HG03558 (cell line): ENCODE results near the gene PGD.
"Not testable (repeated sequence)": the region's sequence is repeated elsewhere in the genome, so short reads cannot be mapped to it uniquely, and the experiment has no call there.

ENCODE experiments used
- ATAC-seq: cut with Tn5 transposase; IDR thresholded peaks from one replicate; pipeline ENCODE4 v1.9.1; 2021; ENCODE audit warnings: moderate number of reproducible peaks; ENCODE audit not compliant: unreplicated experiment; ENCODE audit errors: extremely low read depth

Gene PGD

DNA sequence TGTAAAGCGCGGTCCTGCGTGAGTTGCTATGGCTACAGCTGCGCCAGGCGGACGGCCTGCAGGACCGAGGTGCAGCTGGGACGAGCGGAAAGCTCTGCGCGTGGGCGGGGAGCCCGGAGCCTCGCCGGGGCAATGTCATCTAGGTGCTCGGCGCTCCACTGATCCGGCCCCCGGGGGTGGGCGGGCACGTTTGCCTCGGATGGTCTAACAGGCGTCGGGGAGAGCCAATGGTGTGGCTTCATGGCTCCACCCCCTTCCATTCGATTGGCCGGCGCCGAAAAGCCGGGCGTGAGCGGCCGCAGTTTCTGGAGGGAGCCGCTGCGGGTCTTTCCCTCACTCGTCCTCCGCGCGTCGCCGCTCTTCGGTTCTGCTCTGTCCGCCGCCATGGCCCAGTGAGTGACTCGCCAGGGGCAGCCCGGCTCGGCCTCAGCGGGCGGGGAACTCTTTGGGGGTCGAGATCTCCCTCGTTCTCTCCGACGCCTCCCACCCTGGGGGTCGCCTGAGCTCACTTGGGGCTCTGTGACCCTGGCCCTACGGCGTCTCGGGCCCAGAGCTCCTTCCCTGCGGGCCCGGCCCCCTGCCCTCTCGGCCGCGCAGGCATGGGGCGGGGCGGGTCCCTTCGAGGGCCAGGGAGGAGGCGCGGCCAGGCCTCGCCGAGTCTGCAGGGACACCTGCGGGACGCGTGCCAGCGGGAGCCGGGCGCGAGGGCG, at the start of gene PGD:
Gene PGD, plus strand, starts transcription at position 331 of the 710 bp plus-strand sequence. Its CDS starts 54 bp downstream, at position 385.
- ATAC-seq: peak; percentile 88

DNA sequence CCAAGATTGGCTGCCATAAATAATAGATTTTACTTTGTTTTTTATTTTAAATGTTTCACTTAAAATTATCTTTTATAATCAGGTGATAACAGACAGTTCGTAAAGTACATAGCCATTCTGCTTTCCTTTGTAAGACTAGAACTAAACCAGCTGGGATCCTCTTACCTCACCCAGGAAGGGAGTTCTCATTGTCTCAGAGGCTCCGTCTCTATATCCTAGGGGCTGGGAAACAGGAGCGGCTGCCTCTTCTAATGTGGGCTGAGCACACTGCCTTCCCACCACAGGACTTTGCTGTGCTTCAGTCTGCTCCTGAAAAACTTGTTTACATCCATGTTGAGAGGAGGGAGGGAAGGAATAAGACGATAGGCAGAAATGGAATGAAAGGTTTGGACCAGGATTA, 45.6 kb upstream of the PGD start:
- no peak for ATAC-seq

DNA sequence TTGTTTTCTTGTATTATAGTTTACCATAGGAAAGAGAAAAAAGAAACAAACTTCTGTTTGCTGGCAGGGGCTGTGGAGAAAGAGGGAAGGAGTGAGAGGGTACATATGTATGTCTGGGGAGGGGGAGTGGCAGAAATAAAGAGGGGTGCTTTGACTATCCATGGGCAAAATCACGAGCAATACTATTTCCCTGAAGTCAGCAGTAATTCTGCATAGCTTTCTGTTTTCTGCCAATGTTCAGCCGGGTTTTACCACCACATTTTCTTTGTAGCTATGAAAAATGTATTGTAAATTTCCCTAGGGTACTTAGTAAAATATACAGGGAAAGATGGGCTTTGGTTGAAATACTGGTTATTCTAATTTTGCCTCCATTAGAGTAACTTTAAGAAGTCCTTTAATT, 45.2 kb upstream of the PGD start:
- ATAC-seq: no peak

DNA sequence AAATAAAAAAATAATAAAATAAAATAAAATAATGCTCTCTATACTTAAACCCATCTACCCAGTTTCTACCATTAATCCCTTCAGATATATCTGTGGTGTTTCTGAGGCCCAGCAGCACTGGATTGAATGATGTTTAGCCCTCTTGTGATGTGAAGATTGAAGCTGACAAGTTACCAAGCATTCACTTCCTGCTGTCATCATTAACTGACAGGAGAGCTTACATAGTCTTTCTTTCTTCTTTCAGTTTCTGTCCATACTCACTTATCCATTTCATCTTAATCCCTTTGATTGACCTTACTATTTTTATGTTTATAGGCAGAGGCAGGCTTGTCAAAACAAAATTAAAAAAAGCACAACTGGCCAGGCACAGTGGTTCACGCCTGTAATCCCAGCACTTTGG, 38.8 kb upstream of the PGD start:
- ATAC-seq: no peak

DNA sequence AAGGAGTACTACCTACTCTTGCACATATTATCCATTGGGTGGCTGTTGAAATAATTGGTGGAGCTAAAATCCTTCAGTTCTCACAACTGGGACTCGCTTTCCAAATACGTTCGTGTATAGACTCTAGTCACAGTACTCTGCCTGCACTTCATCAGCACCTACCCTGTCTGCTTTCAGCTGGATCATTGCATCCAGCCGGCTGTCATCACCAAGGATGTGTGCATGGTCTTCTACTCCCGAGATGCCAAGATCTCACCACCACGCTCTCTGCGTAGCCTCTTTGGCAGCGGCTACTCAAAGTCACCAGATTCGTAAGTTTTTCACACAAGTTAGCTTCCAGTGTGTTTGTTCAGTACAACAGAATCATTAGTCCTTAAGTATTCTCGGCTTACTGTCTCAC, 37.3 kb upstream of the PGD start:
- ATAC-seq: no peak

DNA sequence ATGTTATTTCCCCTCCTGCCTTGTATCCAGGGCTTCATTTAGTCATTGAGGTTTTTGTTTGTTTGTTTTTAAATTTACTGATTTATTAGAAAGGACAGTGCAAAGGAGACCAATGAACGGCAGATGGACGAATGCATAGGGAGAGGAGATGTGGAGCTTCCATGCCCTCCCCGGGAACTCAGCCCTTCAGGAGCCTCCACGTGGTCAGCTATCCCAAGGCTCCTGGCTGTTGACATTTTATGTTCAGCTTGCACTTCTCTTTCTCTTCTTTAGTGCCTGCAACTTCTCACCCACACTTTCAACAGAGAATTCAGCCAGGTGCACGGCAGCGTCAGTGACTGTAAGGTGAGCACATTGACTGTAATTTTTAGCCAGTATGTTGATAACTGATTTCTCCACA, 30.7 kb upstream of the PGD start:
- ATAC-seq: no peak

DNA sequence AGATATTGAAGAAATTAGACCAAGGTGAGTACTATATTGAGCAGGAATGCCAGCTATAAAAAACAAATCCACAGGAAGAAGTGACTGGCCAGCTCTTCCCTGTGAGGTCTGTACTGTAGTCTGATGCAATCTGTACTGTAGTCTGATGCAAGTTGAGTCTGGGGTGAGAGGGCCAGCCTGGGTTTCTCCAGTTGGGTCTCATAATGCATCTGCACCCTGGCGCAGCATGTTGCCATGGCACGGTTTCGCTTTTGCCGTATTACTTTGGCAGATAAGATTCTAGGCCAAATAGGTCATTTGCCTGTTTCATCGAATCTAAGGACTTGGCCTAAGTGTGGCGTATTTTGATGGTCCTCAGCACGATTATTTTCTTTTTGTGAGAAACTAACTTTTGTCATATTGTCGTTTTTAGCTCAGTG, 24.4 kb upstream of the PGD start:
- no peak for ATAC-seq

DNA sequence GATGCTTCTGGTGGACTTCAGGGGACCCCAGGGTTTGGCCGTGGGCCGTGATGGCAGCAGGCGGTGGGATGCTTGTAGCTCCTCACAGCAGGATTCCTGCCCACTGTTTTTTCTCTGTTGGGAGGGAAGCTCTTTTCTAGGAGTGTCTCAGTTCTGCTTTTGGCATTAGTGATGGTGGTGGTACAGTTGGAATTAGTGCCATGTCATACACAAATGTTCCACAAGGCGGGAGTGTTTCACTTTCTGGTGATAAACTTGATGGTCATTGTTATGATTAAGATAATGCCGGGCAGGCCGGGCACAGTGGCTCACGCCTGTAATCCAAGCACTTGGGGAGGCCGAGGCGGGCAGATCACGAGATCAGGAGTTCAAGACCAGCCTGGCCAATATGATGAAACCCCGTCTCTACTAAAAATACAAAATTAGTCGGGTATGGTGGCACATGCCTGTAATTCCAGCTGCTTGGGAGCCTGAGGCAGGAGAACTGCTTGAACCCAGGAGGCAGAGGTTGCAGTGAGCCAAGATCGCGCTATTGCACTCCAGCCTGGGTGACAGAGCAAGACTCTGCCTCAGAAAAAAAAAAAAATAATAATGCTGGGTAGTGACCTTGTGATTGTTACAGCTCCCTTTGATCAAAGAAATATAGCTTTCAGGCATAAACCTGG, 21.4 kb upstream of the PGD start:
- ATAC-seq: not testable (repeated sequence)

DNA sequence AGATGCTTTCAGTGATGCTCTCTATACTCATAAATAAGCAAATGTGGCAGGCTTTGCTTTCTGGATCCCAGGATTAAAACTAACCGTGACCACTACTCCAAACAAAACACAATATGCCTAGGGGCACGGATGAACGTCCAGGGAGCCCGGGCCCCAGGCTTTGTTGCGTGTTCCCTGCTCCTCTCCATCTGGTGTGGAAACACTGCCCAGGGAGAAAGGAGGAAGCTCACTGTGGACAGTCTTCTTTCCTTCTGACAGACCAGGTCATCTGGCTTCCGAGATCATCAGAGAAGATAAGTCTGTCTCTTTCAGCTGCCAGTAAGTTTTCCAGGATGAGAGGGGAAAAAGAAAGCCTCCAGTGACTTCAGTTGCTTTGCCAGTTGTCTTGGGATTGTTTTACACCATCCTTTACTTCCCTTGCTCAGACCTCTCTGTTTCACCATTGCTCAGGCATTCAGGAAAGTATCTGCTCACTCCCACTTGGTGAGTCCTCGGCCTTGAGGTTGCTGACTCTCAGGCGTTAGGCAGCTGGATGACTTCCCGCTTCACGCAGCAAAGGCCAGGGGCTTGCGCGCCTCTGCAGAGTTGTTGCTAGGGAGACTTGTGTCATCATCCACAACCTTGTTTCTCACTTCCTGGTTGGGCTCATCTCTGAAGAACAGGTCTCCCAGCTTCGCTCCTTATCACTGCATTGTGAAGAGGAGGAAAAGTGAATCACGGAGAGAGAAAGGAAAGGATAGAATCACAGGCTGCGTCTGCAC, 20.6 kb upstream of the PGD start:
- no peak for ATAC-seq

DNA sequence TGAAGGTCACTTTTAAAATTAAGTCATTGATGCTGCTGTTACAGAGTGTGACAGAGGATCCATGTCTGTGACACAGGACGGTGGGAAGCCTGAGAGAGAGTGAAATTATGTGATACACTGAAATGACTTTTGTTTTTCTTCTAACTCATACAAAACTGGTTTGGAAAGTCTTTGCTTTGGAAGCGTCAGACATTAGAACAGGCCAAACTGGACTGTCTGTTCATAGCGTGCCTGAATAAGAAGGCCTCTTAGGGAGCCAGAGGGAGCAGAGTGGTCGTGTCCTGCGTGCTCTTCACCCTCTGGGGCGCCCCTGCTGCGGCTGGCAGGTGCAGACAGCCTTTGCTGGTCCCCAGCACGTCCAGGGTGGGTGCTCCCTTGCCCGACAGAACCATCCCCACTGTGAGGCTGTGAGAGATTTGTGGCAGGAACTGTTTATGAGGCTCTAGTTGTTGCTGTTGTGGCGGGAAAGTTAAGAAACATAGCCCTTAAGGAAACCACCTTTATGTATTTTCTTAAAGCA, 19.7 kb upstream of the PGD start:
- ATAC-seq: no peak

DNA sequence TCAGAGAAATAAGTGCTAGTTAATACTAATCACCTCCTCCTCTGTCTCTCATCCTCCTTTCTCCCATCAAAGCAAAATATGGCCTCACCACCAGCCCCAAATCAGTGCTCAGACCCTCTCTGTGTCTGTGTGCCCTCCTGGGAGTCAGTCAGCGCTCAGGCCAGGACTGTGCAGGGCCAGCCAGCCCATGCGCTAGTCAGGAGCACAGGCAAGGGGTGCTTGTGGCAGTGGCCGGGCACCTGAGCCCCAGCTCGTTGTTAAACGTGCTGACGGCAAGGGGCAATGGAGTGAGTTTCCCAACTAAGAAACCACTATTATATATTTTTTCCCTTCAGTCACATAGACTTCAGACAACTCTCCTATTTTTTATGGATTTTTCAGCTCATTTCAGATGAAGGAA, 19.2 kb upstream of the PGD start:
- no peak for ATAC-seq

DNA sequence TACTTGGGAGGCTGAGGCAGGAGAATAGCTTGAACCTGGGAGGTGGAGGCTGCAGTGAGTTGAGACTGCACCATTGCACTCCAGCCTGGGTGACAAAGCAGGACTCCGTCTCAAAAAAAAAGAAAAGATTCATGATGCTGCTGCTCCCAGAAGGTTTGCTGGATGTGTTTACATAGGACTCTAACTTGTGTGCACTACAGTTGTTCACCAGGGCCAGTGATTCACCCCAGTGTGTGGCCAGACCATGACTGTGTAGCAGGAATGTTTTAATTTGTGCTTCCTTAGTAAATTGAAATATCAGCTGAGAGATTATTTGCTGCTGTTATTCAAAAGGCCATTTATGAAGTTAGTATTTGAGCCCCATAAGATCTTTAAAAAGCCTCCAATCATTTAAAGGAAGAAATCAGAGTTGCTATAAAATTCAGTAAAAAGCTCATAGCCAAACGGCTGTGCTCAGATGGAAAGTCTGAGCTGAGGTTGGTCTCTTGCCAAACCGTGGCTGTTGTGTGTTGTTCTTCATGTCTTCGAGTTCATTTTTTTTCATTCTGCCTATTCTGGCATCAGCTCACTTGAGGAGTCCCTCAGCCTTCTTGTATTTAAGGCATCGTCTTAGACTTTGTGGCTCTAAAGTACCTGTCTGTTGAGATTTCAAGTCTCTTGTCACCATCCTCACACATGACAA, 18.1 kb upstream of the PGD start:
- ATAC-seq: no peak

DNA sequence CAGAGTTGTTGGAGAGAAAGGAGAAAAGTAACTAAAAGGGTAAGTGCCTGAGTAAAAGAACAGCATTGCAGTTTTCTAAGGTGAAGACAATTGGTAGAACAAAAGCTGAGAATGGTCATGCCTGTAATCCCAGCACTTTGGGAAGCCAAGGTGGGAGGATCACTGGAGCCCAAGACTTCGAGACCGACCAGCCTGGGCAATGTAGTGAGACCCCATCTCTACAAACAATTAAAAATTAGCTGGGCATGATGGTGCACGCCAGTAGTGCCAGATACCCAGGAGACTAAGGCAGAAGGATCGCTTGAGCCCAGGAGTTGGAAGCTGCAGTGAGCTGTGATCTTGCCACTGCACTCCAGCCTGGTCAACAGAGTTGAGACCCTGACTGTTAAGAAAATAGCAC, 15.2 kb upstream of the PGD start:
- no peak for ATAC-seq

DNA sequence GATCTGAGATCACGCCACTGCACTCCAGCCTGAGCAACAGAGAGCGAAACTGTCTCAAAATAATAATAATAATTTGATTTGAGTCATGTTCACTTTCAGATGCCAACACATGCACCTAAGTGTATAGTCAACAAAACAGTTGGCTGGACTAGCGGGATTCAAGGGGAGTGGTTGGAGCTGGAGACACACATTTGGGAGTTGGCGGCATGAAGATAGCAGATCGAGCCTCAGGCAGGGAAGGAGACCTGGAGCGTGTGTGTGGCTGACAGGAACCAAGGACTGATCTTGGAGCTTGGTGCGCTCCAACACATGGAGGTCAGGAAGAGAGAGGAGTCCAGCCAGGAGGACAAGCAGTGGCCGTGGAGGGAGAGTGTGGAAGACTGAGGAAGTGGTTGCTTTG, 14.6 kb upstream of the PGD start:
- ATAC-seq: no peak

DNA sequence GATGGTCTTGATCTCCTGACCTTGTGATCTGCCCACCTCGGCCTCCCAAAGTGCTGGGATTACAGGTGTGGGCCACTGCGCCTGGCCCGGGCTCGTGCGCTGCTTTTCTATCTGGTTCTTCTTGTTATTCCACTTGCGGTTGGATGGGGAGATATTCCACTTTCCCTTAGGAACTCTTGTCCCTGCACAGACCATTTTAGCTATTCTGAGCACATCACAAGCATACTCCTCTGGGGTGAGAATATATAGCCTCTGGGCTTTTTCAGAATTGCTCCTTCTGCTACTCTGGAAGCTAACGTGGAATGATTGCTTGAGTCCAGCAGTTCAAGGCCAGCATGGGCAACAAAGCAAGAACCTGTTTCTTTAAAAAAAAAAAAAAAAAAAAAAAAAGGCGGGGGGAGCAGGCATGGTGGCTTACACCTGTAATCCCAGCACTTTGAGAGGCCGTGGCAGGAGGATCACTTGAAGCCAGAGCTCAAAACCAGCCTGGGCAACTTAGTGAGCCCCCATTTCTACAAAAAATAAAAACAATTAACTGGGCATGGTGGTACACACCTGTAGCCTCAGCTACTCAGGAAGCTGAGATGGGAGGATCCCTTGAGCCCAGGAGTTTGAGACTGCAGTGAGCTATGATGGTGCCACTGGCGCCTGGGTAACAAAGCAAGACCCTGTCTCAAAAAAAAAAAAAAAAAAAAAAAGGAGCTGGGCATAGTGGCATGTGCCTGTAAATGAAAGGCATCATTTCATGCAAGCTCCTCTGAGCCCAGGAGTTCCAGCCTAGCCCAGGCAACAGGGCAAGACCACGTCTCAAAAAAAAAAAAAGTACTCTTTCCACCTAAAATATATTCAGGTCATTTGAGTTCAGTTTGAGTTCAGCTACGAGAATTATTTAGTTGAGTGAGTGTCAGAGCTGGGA, 11.8 kb upstream of the PGD start:
- ATAC-seq: no peak

DNA sequence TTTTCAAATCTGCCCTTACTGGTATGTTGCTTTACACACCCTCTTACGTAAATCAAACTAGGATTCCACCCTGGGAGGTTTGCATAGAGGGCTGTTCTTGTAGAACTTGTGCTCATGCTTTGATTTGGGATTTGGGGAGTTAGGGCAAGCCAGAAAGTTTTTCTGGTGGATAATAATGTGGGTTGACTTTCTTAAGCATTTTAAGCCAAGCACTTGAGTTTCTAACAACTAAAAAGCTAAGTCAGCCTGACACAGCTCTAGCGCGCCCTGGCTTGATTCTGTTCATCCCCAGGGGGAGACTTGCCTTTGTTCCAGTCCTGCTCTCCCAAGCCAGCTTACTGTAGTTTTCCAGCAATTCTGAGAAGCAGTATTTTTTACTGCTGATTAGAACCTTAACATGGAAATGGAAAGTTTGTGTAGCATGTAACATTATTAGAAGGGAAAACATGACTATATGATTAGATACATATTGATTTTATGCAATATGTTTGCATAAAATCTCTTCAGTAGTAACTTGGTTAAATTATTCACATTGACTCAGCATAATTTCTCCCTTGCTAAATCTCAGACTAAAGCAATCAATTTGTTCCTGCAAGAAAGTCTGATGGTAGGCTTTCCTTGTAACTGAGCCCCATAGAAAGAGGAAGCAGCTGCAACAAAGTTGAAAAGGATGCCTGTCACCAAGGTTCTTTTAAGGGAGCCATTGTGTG, 11.0 kb upstream of the PGD start:
- ATAC-seq: no peak

DNA sequence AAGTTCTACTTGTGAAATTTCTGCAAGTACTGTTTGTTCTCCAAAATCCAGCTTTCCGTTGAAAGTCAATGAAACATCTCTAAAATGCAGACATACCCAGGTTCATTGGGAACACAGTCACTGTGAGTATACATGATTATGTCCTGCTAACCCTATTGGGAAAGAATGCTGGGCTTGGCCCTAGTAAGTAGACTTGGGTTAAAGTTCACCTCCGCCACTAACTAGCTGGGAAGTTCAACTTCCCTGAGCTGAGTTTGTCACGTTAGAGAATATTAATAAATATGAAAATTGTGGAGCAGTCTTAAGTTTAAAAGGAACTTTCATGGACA, 10.5 kb upstream of the PGD start:
- no peak for ATAC-seq

DNA sequence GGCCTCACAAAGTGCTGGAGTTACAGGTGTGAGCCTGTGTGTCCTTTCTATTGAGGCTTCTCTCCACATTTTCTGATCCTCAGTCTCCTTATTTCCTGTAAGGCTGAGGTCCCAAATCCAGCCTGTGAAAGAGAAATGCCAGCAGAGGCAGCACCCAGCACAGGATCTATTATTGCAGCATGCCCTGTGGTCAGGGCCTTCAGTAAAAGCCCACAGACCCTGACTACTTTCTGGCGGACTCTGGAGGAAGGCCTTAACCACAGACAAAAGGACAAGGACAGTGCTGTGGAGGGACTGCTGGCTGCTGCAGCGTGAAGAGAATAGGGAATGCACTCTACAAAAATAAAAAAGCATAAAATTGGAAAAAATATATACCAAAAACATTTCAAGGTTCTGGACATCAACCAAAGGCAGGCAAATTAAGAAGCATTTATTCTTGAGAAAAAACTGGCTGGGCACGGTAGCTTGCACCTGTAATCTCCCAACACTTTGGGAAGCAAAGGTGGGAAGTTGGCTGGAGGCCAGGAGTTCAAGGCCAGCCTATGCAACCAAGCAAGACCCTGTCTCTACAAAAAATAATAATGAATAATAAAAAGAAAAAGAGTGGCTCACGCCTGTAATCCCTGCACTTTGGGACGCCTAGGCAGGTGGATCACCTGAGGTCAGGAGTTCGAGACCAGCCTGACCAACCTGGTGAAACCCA, 9.4 kb upstream of the PGD start:
- no peak for ATAC-seq

DNA sequence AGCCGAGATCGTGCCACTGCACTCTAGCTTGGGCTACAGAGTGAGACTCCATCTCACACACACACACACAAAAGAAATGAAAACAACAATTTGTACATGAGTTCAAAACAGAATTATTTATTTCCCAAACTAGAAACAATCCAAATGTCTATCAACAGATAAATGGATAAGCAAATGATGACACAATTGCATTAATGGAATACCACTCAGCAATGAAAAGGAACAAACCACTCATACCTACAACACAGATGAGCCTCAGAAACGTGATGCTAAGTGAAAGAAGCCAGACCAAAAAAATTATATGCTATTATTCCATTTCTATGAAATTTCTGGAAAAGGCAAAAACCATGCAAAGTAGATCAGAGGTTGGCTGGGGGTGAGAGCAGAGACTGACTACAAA, 2.0 kb upstream of the PGD start:
- ATAC-seq: no peak
